SK-N-MC (cell line): ENCODE results near the gene AMBP.

Source experiments
- EZH2 ChIP-seq: fragments of 200-600 bp; sonication (generic); IDR thresholded peaks from one replicate; pipeline ENCODE4 v1.6.1; 2017; ENCODE audit warnings: antibody characterized with exemption
- POLR2AphosphoS5 ChIP-seq: IDR thresholded peaks from 2 replicates; pipeline ENCODE4 v1.6.1; 2012; ENCODE audit warnings: mild to moderate bottlenecking, low read depth, low read length, borderline replicate concordance

GRCh38 chr9:114116126-114116747 is 38.1 kb upstream of the AMBP start:
- TF ChIP-seq EZH2 (no peak), POLR2AphosphoS5 (no peak)
